Stimulated activated CD4-positive, alpha-beta T cell treated with anti-CD3 and anti-CD28 coated beads, TNF-alpha, amount 100 ng/mL, for 4 hours (primary cell): ENCODE results near the gene CLEC17A.
"Not testable (repeated sequence)": the region's sequence is repeated elsewhere in the genome, so short reads cannot be mapped to it uniquely, and the experiment has no call there.

Experiments used
- DNase-seq, 3 experiments: peaks; one replicate each; pipeline ENCODE4 v3.0.0-alpha.2; 2020; ENCODE audit warnings: low read depth in 3 of 3

The CLEC17A gene

GRCh38 chr19:14559916-14560775 is 22.7 kb upstream of the CLEC17A start:
- no peak for DNase-seq

GRCh38 chr19:14560776-14561108 is 22.1 kb upstream of the CLEC17A start:
- DNase-seq: no peak

DNA sequence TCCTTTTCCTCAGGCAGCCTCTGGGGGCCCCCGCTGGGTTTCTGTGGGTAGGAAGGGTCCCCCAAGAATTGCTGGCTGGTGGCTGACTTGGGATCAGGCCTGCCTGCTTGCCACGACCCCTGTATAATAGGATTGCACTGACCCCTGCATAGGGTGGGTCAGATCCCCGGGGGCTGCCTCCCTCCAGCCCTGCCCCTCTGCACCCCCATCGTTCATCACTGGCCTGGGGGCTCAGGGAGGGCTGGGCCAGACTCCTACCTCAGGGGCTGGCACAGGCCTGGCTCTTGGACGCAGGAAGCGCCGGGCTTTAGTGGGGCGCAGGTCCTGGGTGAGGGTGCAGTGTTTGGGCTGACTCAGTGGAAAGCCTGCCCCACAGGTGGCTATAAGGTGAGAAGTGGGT is 21.6 kb upstream of the CLEC17A start:
- no peak for DNase-seq

GRCh38 chr19:14561847-14562351 is 21.0 kb upstream of the CLEC17A start:
- no peak for DNase-seq

DNA sequence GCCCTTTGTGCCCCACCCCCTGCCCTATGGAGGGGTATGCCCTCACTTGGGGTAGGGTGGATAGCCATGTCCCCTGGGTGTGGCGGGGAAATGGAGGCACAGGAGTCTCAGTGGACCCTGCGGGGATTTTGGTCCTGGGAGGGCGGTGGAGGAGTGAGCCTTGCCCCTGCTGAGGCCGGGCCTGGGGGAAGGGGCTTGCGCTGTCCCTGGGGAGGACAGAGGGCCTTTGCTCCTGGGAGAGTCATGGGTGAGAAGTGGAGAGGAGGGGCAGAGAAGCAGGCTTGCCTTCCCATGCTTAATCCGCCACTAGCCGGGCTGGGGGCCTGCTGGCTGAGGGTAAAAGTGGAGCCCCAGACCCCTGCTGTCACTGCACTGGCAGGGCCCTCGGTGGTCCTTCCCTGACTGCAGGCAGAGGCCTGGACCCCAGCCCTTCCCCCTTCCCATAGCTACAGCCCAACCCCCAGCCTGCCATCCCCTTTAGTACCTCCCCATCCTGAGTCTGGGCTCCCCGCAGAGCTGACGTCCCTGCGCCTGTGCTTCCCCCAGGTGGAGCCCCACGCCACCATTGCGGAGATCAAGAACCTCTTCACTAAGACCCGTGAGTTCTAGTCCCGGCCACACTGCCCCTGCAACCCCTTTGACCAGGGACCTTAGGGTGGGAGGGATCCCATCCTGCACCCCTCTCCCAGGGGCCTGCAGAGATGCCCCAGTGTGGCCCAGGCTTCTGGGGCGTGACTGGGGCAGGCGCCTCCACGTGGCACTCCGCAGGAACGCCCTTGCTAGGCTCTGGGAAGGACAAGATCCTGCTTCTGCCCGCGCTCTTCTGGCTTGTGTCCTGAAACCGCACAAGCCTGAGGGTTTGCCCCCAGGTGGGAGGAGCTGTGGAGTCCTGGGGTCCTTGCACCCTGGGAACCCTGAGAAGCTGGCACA is 20.0 kb upstream of the CLEC17A start:
- DNase-seq: no peak

DNA sequence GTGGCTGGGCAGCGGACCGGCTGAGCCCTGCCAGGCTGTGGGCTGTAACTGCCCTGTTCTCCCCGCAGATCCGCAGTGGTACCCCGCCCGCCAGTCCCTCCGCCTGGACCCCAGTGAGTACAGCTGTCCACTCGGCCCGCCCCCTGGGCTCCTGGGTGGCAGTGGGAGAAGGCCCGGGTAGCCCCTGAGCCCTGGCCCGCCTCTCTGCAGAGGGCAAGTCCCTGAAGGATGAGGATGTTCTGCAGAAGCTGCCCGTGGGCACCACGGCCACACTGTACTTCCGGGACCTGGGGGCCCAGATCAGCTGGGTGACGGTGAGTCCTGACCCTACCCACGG is 19.3 kb upstream of the CLEC17A start:
- no peak for DNase-seq

DNA sequence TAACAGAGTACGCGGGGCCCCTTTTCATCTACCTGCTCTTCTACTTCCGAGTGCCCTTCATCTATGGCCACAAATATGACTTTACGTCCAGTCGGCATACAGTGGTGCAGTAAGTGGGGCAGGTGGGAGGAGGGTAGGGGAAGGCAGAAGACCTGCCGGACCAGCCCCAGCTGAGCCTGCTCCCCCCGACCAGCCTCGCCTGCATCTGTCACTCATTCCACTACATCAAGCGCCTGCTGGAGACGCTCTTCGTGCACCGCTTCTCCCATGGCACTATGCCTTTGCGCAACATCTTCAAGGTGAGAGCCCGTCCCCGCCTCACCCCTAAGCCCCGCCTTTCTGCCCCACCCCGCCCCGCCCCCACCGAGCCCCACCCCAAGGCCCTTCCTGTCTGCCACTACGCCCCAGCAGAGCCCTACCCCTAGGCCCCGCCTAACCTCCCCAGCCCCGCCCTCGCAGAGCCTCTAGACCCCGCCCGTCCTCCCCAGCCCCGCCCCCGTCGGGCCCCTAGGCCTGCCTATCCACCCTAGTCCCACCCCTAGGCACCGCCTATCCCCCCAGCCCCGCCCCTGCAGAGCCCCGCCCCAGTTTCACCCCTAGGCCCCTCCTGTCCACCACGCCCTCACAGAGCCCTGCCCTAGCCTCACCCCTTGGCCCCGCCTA is 18.8 kb upstream of the CLEC17A start:
- peak in 1 of 3 experiments; percentile 26 for DNase-seq

- DNase-seq: not testable (repeated sequence)
These were observed 18.1 kb upstream of the CLEC17A start for GRCh38 chr19:14564652-14565297.

GRCh38 chr19:14565298-14565679 is 17.6 kb upstream of the CLEC17A start:
- no peak for DNase-seq

DNA sequence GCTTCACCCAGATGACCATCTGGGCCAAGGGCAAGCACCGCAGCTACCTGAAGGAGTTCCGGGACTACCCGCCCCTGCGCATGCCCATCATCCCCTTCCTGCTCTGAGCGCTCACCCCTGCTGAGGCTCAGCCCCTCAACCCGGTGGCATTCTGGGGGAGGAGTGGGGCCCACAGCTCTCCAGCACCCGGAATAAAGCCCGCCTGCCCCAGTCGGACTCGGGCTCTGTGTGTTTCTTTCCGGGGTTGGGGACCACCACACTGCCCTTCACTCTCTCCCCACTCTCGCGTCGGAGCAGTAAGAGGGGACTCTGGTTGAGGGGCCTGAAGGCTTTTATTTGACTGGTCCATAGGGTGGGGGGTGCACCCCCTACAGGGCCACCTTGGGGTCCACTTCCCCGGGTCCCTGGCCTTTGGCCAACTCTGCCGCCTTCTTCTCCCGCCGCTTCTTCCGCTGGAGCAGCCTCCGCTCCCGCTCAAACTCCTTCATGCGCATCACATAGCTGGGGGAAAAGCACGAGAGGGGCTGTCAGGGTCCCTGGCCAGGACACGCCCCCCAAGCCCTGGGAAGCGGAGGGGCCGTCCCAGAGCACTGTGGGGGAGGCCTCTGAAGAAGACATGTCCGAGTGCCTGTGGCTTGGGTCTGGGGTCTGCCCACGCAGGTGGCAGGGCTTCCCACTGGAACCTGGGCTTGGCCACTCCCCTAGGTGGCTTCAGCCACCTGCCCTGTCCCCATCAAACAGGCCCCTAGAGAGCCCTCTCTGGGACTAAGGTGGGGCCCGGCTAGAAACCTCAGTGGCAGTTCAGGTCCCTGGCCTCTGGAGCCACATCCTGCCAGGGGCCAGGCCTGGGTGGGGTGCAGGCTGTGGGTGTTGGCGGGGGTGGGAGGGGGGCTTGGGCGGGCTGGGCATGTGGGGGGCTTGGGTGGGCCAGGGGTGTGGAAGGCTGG is 16.8 kb upstream of the CLEC17A start:
- no peak for DNase-seq

DNA sequence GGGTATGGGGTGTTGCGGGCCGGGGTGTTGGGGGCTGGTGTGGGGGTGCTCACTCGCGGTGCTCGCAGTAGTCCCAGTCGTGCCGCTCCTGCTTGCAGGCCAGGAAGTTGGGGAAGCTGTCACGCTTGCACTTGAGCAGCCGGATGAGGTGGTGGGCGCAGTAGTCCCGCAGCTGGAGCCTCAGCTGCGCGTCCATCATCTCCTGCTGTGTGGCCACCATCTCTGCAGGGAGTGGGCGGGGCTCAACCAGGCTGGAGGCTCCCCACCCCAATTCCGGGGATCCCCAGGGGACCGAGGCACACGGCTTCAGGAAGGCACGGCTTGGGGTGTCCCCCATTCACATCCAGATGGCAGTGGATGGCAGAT is 16.2 kb upstream of the CLEC17A start:
- no peak for DNase-seq

GRCh38 chr19:14567079-14567478 is 15.8 kb upstream of the CLEC17A start:
- no peak for DNase-seq

- no peak for DNase-seq
These were observed 11.9 kb upstream of the CLEC17A start for GRCh38 chr19:14570864-14571527.

GRCh38 chr19:14571695-14572490 is 11.0 kb upstream of the CLEC17A start, which contains the start of gene NDUFB7:
TSS of gene NDUFB7 (minus strand) at chr19:14572066. CDS start at chr19:14572000, 66 bp downstream.
- DNase-seq: peak; percentile 71 to 77 (median 76)

DNA sequence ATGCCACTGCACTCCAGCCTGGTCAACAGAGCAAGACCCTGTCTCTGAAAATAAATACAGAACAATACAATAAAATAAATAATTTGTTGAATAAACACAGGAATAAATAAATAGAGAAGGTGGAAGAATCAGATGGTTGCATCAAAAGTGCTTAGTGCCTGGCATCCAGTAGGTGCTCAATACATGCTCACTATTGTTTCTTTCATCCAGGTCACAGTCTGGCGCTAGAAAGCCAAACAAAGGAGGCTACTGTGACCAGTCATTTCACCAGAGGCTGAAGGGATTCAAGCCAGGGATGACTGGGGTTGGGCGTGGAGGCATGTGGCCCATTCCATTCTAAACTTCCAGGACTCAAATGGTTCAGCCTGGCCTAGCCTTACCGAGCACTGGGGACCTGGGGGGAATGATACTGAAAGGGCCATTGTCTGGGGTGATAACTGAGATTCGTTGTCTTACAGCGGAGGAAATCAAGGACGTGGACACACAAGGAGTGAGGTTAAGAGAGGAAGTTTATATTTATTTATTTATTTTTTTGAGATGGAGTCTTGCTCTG is 7.4 kb upstream of the CLEC17A start:
- no peak for DNase-seq

DNA sequence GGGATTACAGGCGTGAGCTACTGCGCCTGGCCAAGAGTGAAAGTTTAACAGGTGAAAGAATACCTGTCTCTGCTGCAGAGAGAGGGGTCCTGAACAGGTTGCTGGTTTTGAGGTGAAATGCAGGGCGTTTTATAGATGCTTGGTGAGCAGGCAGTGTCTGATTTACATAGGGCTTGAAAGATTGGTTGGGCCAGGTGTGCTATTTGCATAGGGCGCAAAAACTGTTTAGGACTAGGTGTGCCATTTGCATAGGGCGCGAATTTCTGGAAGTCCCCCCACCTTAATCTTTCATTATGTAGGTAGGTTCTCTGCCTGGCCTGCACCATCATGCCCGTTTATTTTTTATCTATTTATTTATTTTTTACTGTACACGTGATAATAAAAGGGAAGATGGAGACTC is 6.5 kb upstream of the CLEC17A start:
- DNase-seq: no peak

- DNase-seq: no peak
These were observed 5.6 kb upstream of the CLEC17A start for GRCh38 chr19:14577264-14577663.

DNA sequence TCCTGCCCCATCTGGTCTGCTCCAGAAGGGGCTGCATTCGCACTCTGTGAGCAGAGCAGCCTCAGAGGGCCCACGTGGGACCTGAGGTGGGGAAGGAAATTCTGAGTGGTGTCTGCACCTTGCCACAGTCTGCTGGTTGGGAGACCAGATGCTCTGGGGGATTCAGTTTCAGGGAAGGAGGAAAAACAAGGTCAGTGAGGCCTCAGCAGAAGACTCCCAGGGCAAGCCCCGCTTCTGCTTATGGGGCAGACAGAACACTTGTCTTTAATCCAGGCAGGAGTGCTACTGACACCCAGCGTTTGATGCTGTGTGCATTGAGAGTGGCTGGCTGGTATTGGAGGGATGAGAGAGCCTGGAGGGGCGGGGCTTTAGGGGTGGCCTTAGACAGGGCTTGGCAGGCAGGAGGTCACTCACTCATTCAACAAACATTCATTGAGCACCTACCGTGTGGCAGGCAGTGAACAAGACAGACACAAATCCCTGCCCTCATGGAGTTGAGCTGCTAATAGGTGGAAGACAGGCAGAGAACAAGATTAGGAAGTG is 4.9 kb upstream of the CLEC17A start:
- no peak for DNase-seq
